ENCODE measurements around the gene ZNF438. TPM values are rescaled to one million over a fixed set of nuclear protein-coding genes. Genes with fewer than 3 reads are reported as not detected.

The ZNF438 gene
- total RNA-seq, 4 donors from 2014 or later = 3.7 to 8.3 (median 7.3) TPM

DNA sequence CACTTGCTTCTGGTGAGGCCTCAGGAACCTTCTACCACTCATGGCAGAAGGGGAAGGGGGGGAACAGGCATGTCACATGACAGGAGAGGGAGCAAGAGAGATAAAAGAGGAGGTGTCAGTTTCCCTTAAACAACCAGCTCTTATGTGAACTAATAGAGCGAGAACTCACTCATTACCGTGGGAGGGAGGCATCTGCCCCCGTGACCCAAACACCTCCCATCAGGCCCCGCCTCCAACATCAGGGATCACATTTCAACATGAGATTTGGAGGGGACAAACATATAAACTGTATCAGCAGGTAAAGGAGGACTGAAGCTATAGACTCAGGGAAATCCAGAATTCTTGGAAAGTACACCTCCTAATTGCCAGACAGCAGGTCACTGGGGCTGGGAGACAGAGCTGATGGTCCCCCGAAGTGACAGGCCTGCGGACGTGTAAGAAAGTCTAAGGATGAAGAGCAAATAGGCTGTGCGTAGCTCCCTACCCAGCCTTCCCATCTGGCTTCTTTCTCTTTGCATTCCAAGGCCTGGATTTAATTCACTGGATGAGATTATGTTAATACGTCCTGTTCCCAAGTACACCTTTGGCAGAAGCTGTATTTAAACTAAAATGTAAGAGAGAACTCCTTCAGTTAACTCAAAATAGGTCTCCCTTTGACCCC is 215.4 kb downstream of the ZNF438 start:
- H3K4me1 ChIP-seq = peaks cover 0 to 8% (median 0%) of the 10 kb centered on the region in 4 donors
- H3K9me3 ChIP-seq = no peaks in the 10 kb centered on the region
- H3K27me3 ChIP-seq = no peaks in the 10 kb centered on the region
- H3K36me3 ChIP-seq = no peaks in the 10 kb centered on the region
- DNase-seq = no peak
- peak overlapping the region in 1 of 4 donors; percentile 68 for H3K27ac ChIP-seq
- no peak overlapping the region for H3K4me3 ChIP-seq
- TF ChIP-seq, protein P1, sequence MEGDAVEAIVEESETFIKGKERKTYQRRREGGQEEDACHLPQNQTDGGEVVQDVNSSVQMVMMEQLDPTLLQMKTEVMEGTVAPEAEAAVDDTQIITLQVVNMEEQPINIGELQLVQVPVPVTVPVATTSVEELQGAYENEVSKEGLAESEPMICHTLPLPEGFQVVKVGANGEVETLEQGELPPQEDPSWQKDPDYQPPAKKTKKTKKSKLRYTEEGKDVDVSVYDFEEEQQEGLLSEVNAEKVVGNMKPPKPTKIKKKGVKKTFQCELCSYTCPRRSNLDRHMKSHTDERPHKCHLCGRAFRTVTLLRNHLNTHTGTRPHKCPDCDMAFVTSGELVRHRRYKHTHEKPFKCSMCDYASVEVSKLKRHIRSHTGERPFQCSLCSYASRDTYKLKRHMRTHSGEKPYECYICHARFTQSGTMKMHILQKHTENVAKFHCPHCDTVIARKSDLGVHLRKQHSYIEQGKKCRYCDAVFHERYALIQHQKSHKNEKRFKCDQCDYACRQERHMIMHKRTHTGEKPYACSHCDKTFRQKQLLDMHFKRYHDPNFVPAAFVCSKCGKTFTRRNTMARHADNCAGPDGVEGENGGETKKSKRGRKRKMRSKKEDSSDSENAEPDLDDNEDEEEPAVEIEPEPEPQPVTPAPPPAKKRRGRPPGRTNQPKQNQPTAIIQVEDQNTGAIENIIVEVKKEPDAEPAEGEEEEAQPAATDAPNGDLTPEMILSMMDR (IDR thresholded peaks at IDR 0.05) = no peak
- TF ChIP-seq POLR2A (IDR thresholded peaks at IDR 0.05) = no peak

DNA sequence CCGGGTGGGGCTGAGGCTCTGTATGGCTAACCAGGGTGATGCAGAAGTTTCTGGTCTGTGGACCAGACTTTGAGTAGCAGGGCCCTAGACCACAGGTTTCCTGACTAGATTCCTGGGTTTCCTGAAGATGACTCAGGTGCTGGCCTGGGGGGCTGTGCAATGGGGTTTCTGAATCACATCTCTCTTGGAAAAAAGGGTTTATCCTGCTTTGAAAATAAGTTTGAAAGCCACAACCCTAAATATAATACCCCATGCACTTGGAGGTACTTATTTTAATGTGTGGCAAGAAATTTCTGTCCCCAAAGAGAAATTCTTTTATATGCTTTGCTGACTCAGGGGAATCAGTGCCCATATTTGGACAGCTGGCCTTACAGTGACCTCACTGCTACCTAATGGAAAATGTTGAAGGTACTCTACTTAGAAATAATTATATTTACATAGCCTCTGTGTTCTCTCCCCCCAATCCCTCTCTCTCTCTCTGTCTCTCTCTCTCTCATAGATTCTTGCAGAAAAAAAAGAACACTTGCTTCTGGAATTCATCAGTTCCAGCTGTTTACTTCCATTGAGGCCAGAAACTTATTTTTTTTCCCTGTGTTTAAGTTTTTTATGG is 217.7 kb downstream of the ZNF438 start:
- Histone ChIP-seq H3K36me3 (no peaks in the 10 kb centered on the region), H3K4me1 (peaks cover 0 to 11% (median 0%) of the 10 kb centered on the region in 4 donors), H3K27ac (peak overlapping the region in 1 of 4 donors; percentile 25), H3K9me3 (no peaks in the 10 kb centered on the region), H3K4me3 (no peak overlapping the region), H3K27me3 (no peaks in the 10 kb centered on the region)
- no peak for DNase-seq
- TF ChIP-seq, protein P1 (IDR thresholded peaks at IDR 0.05) = no peak
- no peak for TF ChIP-seq POLR2A (IDR thresholded peaks at IDR 0.05)

DNA sequence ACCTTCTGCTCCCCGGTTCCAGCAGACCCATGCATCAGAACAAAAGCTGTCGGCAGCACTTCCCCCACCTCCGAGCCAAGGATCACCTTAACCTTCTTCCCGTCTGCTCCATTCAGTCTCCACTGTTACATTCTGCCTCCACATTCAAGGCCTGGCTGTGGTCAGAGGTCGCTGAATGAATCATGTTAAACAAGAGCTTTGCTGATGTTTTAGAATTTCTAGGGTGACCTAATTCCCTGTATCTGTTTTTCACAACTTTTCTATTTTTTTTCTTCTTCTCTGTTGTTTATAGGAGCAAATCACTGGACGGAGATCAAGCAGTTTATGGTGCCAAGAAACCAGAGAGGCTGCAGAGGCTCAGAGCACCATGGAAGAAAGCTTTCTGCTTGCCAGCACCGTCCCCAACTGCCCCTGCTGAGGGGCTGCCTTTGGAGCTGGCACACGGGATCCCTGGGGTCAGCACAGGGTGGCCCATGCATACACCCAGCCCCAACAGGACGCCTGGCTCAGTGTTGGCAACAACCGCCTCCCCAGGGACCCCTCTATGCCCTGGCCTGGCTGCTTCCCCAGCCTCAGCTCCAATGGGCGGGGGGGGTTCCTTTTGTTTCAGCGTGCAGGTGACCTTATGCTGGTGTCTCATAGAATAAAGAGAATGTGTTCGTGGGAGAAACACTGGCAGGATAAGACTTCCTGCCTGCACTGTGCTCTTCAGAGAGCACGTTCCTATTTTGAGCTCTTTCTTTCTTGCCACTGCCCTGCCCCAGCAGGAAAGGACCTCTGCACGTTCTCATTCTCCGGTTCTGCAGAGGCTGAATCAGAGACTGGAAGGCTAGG is 219.4 kb downstream of the ZNF438 start:
- Histone ChIP-seq H3K4me1 (peaks cover 0 to 11% (median 0%) of the 10 kb centered on the region in 4 donors), H3K27me3 (no peaks in the 10 kb centered on the region), H3K36me3 (no peaks in the 10 kb centered on the region), H3K9me3 (no peaks in the 10 kb centered on the region), H3K27ac (peak overlapping the region in 3 of 4 donors; percentile 53 to 72 (median 55)), H3K4me3 (no peak overlapping the region)
- DNase-seq = peak in 1 of 3 donors; percentile 49
- no peak for TF ChIP-seq POLR2A (IDR thresholded peaks at IDR 0.05)
- TF ChIP-seq, protein P1 (IDR thresholded peaks at IDR 0.05) = no peak

DNA sequence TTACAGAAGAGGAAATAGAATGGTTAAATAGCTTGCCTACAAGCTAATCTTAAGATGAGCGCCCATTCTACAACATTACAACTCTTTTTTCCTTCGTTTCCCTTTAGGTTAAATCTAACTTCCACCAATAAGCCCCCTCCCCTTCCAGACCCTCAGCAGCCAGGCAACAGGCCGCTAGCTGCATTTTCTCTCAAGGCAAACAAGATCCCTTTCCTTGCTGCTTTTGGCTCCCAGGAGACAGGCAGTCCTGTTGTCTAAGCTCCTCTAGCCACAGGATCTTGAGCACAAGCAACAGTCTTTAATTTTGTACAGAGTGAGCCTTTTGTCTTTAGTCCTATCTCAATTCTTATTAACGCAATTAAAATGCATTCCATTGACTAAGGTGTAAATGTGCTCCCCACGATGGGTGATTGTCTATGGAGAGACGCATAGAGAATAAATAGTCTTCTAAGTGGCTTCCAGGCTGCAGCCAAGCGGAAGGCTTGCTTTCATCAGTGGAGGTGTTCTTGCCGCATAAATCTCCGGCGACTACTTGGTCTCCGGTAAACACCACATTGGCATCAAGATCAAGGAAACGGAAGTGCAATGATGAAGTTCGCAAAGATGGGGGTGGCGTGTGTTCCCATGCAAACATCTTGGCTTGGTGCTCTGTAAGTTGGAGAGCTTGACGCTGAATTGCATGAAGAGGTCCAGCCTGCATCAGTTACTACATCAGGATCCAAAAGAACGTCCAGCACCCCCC is 220.2 kb downstream of the ZNF438 start:
- no peaks in the 10 kb centered on the region for H3K9me3 ChIP-seq
- DNase-seq = no peak
- H3K27ac ChIP-seq = peak overlapping the region in 3 of 4 donors; percentile 17 to 72 (median 55)
- H3K4me1 ChIP-seq = peaks cover 0 to 11% (median 0%) of the 10 kb centered on the region in 4 donors
- TF ChIP-seq POLR2A (IDR thresholded peaks at IDR 0.05) = no peak
- TF ChIP-seq, protein P1 (IDR thresholded peaks at IDR 0.05) = no peak
- H3K4me3 ChIP-seq = no peak overlapping the region
- H3K27me3 ChIP-seq = no peaks in the 10 kb centered on the region
- H3K36me3 ChIP-seq = no peaks in the 10 kb centered on the region

DNA sequence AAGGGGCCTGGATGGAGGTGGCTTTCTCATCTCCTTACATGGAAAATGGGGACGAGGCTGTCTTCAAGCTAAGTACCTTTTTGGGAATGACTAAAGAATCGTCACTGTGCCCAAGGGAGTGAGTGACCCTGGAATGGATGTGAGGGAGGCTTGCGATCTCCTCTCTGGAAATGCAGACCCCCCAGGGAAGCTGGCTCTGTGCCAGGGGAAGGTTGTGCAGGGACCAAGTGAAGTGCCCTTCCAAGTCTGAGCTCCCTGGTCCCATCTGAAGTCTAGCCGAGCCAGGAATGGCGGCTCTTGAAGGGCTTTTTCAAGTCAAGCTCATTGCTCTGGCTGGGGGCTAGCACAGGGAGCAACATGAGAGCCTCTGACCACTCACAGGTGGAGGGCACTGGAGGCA is 221.2 kb downstream of the ZNF438 start:
- Histone ChIP-seq H3K27ac (no peak overlapping the region), H3K9me3 (no peaks in the 10 kb centered on the region), H3K4me3 (no peak overlapping the region), H3K27me3 (no peaks in the 10 kb centered on the region), H3K4me1 (peaks cover 0 to 11% (median 0%) of the 10 kb centered on the region in 4 donors), H3K36me3 (no peaks in the 10 kb centered on the region)
- DNase-seq = no peak
- no peak for TF ChIP-seq POLR2A (IDR thresholded peaks at IDR 0.05)
- TF ChIP-seq, protein P1 (IDR thresholded peaks at IDR 0.05) = no peak

All from Peyer's patch (tissue), 4 donors.